ENCODE data around the gene CACNA2D4. TPM values are rescaled to one million over a fixed set of nuclear protein-coding genes. Genes with fewer than 3 reads are reported as not detected.
A peak's percentile ranks its signal among the peaks of the same experiment; 100 is the strongest.

Gene CACNA2D4
- total and polyA plus RNA-seq, 4 donors: 0.82 to 2.8 (median 1.3) TPM

DNA sequence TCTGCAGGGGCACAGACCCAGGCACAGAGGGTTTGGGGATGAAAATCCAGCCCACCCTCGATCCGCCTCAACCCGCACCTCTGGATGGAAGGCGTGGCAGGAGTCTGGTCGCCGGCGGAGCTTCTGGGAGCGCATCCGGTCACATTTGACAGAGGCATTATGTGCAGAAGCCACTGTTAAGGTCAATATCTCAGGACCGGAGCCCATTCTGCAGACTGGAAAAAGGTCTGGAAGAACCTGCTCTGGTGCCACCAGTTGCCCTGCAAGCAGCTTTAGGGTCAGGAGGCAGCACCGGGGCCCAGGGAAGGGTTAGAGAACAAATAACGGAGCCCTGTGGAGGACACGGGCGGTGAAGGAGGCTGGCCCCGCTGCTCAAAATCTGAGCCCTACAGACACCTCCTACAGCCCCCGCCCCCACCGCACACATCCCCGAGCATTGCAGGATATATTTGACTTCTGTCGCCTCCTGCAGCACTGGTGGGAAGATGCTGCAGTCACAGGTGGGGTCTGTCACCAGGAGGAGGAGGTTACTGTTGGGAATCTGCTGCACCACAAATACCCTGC lies 123.1 kb downstream of the CACNA2D4 start:
- Histone ChIP-seq H3K9ac (ENCODE audit: low read depth in 1 of 2, low read length in 2 of 2) (no peak overlapping the region), H3K27ac (ENCODE audit: low read depth in 1 of 2, low read length in 2 of 2) (no peak overlapping the region), H3K4me1 (ENCODE audit: control insufficient read depth in 4 of 4, insufficient read depth in 4 of 4, low read length in 3 of 4) (peaks cover 3 to 26% (median 14%) of the 10 kb centered on the region in 4 donors), H3K4me3 (ENCODE audit: low read depth in 1 of 3, low read length in 3 of 3) (no peak overlapping the region), H3K27me3 (ENCODE audit: control insufficient read depth in 4 of 4, insufficient read depth in 4 of 4, low read length in 3 of 4) (no peaks in the 10 kb centered on the region), H3K36me3 (ENCODE audit: control insufficient read depth in 4 of 4, insufficient read depth in 3 of 4, low read depth in 1 of 4, low read length in 3 of 4) (no peaks in the 10 kb centered on the region), H3K9me3 (ENCODE audit: control insufficient read depth in 4 of 4, low read length in 3 of 4) (no peaks in the 10 kb centered on the region)
- 68% methylated on average over 19 of the region's 19 CpGs for WGBS
- TF ChIP-seq HNF4G (IDR thresholded peaks at IDR 0.05) (no peak), JUND (IDR thresholded peaks at IDR 0.05) (no peak), FOXA2 (IDR thresholded peaks at IDR 0.05) (no peak), RXRA (IDR thresholded peaks at IDR 0.05) (no peak), FOXA1 (IDR thresholded peaks at IDR 0.05) (no peak), HNF4A (conservative IDR thresholded peaks at IDR 0.05) (no peak), RAD21 (IDR thresholded peaks at IDR 0.05) (no peak), EGR1 (IDR thresholded peaks at IDR 0.05; ENCODE audit: low read depth in 2 of 2) (no peak), YY1 (IDR thresholded peaks at IDR 0.05) (no peak), GABPA (IDR thresholded peaks at IDR 0.05 in 1 of 2, conservative IDR thresholded peaks at IDR 0.05 in 1 of 2) (no peak), TAF1 (conservative IDR thresholded peaks at IDR 0.05) (no peak), SP1 (IDR thresholded peaks at IDR 0.05) (no peak)
- TF ChIP-seq, protein P1, sequence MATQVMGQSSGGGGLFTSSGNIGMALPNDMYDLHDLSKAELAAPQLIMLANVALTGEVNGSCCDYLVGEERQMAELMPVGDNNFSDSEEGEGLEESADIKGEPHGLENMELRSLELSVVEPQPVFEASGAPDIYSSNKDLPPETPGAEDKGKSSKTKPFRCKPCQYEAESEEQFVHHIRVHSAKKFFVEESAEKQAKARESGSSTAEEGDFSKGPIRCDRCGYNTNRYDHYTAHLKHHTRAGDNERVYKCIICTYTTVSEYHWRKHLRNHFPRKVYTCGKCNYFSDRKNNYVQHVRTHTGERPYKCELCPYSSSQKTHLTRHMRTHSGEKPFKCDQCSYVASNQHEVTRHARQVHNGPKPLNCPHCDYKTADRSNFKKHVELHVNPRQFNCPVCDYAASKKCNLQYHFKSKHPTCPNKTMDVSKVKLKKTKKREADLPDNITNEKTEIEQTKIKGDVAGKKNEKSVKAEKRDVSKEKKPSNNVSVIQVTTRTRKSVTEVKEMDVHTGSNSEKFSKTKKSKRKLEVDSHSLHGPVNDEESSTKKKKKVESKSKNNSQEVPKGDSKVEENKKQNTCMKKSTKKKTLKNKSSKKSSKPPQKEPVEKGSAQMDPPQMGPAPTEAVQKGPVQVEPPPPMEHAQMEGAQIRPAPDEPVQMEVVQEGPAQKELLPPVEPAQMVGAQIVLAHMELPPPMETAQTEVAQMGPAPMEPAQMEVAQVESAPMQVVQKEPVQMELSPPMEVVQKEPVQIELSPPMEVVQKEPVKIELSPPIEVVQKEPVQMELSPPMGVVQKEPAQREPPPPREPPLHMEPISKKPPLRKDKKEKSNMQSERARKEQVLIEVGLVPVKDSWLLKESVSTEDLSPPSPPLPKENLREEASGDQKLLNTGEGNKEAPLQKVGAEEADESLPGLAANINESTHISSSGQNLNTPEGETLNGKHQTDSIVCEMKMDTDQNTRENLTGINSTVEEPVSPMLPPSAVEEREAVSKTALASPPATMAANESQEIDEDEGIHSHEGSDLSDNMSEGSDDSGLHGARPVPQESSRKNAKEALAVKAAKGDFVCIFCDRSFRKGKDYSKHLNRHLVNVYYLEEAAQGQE (IDR thresholded peaks at IDR 0.05): no peak
- TF ChIP-seq, protein P2, sequence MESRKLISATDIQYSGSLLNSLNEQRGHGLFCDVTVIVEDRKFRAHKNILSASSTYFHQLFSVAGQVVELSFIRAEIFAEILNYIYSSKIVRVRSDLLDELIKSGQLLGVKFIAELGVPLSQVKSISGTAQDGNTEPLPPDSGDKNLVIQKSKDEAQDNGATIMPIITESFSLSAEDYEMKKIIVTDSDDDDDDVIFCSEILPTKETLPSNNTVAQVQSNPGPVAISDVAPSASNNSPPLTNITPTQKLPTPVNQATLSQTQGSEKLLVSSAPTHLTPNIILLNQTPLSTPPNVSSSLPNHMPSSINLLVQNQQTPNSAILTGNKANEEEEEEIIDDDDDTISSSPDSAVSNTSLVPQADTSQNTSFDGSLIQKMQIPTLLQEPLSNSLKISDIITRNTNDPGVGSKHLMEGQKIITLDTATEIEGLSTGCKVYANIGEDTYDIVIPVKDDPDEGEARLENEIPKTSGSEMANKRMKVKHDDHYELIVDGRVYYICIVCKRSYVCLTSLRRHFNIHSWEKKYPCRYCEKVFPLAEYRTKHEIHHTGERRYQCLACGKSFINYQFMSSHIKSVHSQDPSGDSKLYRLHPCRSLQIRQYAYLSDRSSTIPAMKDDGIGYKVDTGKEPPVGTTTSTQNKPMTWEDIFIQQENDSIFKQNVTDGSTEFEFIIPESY (IDR thresholded peaks at IDR 0.05): no peak
- TF ChIP-seq, protein P3, sequence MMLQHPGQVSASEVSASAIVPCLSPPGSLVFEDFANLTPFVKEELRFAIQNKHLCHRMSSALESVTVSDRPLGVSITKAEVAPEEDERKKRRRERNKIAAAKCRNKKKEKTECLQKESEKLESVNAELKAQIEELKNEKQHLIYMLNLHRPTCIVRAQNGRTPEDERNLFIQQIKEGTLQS (IDR thresholded peaks at IDR 0.05): no peak
- TF ChIP-seq, protein P4, sequence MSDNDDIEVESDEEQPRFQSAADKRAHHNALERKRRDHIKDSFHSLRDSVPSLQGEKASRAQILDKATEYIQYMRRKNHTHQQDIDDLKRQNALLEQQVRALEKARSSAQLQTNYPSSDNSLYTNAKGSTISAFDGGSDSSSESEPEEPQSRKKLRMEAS (IDR thresholded peaks at IDR 0.05): no peak
- peak; percentile 34 for DNase-seq (ENCODE audit: low spot score)

DNA sequence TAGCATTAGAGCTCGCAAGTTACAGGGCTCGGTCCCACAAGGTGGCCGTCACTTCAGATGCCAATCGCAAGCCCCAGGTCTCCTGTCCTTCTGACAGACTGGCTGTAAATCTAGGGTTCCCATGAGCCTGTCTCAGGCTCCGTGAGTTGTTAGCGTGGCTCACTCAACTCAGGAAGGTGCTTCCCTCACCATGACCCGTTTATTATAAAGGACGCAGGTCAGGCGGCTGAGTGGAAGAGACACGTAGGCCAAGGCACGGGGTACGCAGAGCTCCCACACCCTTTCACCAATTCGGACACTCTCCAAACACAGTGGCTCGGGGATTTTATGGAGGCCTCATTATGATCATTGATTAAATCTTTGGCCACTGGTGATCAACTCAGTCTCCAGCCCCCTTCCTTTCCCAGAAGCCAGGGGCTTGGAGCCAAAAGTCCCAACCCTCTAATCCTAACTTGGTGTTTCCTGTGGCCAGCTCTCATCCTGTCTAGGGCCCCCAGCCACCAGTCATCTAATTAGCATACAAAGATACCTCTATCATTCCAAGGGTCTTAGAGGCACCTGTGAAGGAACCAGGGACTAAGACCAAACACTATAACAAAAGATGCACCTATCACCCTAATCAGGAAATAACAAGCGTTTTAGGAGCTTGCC lies 123.9 kb downstream of the CACNA2D4 start:
- H3K27me3 ChIP-seq (ENCODE audit: control insufficient read depth in 4 of 4, insufficient read depth in 4 of 4, low read length in 3 of 4): no peaks in the 10 kb centered on the region
- H3K27ac ChIP-seq (ENCODE audit: low read depth in 1 of 2, low read length in 2 of 2): no peak overlapping the region
- TF ChIP-seq RXRA (IDR thresholded peaks at IDR 0.05): no peak
- TF ChIP-seq TAF1 (conservative IDR thresholded peaks at IDR 0.05): no peak

More for the DNA sequence above, 123.9 kb downstream of the CACNA2D4 start:
- DNase-seq (ENCODE audit: low spot score): no peak
- WGBS: 88% methylated on average over 15 of the region's 15 CpGs
- Histone ChIP-seq H3K9ac (ENCODE audit: low read depth in 1 of 2, low read length in 2 of 2) (no peak overlapping the region), H3K4me3 (ENCODE audit: low read depth in 1 of 3, low read length in 3 of 3) (no peak overlapping the region), H3K9me3 (ENCODE audit: control insufficient read depth in 4 of 4, low read length in 3 of 4) (no peaks in the 10 kb centered on the region), H3K4me1 (ENCODE audit: control insufficient read depth in 4 of 4, insufficient read depth in 4 of 4, low read length in 3 of 4) (peaks cover 3 to 27% (median 14%) of the 10 kb centered on the region in 4 donors), H3K36me3 (ENCODE audit: control insufficient read depth in 4 of 4, insufficient read depth in 3 of 4, low read depth in 1 of 4, low read length in 3 of 4) (no peaks in the 10 kb centered on the region)
